Activated T-cell treated with anti-CD3 and anti-CD28 coated beads, Interleukin-2, amount 50 U/mL, for 24 hours (primary cell): ENCODE data around the gene PCDH9.

Experiments
- DNase-seq: peaks from one replicate; pipeline ENCODE4 v3.0.0-alpha.2; 2020
- H3K27ac Mint-ChIP-seq: 2 replicates; pipeline ENCODE4 v1.8.0; 2020; ENCODE audit warnings: mild to moderate bottlenecking, mixed read lengths
- H3K27me3 Mint-ChIP-seq: 2 replicates; pipeline ENCODE4 v1.8.0; 2020; ENCODE audit warnings: mixed read lengths
- H3K36me3 Mint-ChIP-seq: 2 replicates; pipeline ENCODE4 v1.8.0; 2020; ENCODE audit warnings: low read depth, mixed read lengths
- H3K4me1 Mint-ChIP-seq: 2 replicates; pipeline ENCODE4 v1.8.0; 2020; ENCODE audit warnings: low read depth, mixed read lengths
- H3K4me3 Mint-ChIP-seq: 2 replicates; pipeline ENCODE4 v1.8.0; 2020; ENCODE audit warnings: mild to moderate bottlenecking, moderate library complexity, mixed read lengths
- H3K9me3 Mint-ChIP-seq: 2 replicates; pipeline ENCODE4 v1.8.0; 2020; ENCODE audit warnings: mixed read lengths

The PCDH9 gene

GRCh38 chr13:67048084-67048820 is 181.9 kb downstream of the PCDH9 start:
- H3K36me3 Mint-ChIP-seq: no peaks in the 10 kb centered on the region
- no peak for DNase-seq
- peaks cover 3% of the 10 kb centered on the region for H3K9me3 Mint-ChIP-seq
- H3K4me1 Mint-ChIP-seq: peaks cover 6% of the 10 kb centered on the region
- H3K27me3 Mint-ChIP-seq: no peaks in the 10 kb centered on the region
- no peak overlapping the region for H3K4me3 Mint-ChIP-seq
- H3K27ac Mint-ChIP-seq: no peak overlapping the region

DNA sequence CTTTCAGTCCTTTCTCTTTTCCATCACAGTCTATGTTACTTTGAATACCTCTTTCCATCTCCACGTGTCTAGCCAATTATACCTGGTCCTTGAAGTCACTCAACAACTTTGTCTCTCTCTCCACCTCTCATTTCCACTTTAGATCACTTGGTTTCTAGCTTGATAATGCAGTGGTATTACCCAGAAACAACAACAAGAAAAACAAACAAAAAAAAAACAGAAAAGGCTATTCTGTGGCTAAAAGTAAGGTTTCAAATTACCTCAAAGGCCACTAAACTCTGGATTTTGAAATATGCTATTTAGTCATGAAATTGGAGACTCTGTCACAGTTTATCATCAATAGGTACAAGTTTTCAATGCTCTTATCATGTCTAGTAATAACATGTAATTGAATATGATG is 184.8 kb downstream of the PCDH9 start:
- Mint-ChIP-seq H3K36me3 (no peaks in the 10 kb centered on the region), H3K9me3 (no peaks in the 10 kb centered on the region), H3K4me1 (peaks cover 6% of the 10 kb centered on the region), H3K4me3 (no peak overlapping the region), H3K27ac (no peak overlapping the region), H3K27me3 (no peaks in the 10 kb centered on the region)
- no peak for DNase-seq

DNA sequence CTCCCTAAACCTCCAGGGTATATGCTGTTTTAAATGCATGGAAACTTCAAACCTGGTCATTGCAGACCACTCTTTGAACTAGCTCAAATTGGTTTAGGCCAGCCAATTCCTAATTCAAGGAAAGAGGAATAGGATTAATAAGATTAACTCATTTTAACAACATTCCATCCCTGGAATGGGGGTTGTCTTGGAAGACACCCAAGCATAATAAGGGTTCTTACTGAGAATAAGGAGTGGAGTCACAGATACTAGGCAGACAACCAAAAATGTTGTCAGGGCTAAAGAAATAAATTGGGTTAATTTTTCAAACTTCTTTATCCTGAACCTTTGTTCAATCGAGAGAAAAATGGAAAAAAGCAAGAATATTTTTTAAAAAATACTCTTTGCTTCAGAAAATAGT is 186.2 kb downstream of the PCDH9 start:
- no peaks in the 10 kb centered on the region for H3K27me3 Mint-ChIP-seq
- peaks cover 6% of the 10 kb centered on the region for H3K4me1 Mint-ChIP-seq
- DNase-seq: no peak
- no peaks in the 10 kb centered on the region for H3K9me3 Mint-ChIP-seq
- H3K27ac Mint-ChIP-seq: no peak overlapping the region
- H3K4me3 Mint-ChIP-seq: no peak overlapping the region
- no peaks in the 10 kb centered on the region for H3K36me3 Mint-ChIP-seq

DNA sequence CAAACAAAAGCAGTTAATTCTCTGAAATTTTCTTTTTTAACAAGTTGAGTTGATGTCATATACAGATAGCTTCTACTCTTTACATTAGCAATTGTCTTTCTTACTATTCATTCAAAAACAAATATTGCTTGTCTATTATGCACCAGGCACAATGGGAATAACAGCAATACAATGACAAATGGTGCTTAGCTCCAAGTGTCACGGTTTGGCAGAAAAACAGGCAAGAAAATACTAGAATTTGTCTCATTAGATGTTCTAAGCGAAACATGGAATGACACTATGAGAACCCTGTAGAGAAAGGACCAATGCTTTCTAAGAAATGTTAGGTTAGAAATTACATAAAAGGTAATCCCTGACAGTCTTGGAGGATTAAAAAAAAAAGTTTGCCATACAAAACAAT is 187.6 kb downstream of the PCDH9 start:
- Mint-ChIP-seq H3K9me3 (no peaks in the 10 kb centered on the region), H3K27ac (no peak overlapping the region), H3K4me3 (no peak overlapping the region), H3K36me3 (no peaks in the 10 kb centered on the region), H3K27me3 (no peaks in the 10 kb centered on the region), H3K4me1 (no peaks in the 10 kb centered on the region)
- DNase-seq: no peak

- DNase-seq: no peak
- H3K27ac Mint-ChIP-seq: no peak overlapping the region
- no peaks in the 10 kb centered on the region for H3K9me3 Mint-ChIP-seq
- H3K4me3 Mint-ChIP-seq: no peak overlapping the region
- no peaks in the 10 kb centered on the region for H3K36me3 Mint-ChIP-seq
- H3K27me3 Mint-ChIP-seq: no peaks in the 10 kb centered on the region
- H3K4me1 Mint-ChIP-seq: no peaks in the 10 kb centered on the region
These were observed 193.3 kb downstream of the PCDH9 start for GRCh38 chr13:67036699-67037457.

DNA sequence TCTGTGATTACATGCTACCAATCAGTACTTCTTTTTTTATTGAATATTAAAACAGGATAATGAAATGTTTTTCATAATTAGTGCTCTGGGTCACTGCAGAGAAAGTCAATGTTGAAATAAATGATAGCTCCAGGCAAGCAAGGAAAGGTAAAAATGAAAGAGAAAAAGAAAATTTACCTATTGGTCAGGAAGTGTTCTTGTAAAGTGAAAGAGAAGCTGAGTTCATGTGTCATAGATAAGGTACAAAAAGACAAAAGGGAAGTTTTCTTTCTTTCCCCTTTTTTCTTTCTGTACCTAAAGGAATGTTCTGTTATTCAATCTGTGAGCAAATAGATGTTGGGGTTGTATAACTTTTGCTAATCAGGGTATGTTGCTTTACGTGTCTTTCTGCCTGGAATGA is 197.0 kb downstream of the PCDH9 start:
- DNase-seq: no peak
- H3K27ac Mint-ChIP-seq: no peak overlapping the region
- H3K4me1 Mint-ChIP-seq: no peaks in the 10 kb centered on the region
- no peaks in the 10 kb centered on the region for H3K36me3 Mint-ChIP-seq
- no peaks in the 10 kb centered on the region for H3K9me3 Mint-ChIP-seq
- no peaks in the 10 kb centered on the region for H3K27me3 Mint-ChIP-seq
- no peak overlapping the region for H3K4me3 Mint-ChIP-seq

DNA sequence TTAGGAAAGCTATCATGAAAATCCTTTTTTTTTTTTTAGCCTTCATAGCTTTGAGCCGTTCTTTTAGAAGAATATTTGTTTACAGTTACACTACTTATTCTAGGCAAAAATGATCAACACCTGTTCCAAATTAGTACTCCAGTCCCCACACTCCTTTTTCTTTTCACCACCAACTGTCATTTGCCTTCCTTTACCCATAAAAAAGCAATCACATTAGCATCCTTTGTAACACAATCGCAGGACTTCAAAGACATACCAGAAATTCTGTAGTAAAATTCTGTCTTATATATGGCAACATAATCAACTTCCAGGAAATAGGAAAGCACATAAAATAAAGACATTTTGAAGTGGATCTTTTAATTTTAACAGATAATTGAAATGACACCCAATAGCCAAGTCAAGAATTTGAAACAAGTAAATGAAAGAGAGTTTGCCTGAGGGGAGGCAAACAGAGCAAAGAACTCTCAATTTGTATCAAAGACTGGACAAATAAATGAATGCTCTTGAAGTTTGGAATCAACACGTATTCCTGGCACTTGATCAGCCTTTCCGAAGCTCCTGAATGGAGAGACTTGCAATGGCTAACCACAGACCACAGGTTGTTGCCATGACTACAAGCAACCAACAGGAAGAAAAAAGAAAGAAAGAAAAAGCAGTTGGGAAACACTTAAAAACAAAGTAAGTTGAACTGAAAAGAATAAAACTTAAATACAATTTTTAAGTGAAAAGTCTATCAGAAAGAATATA is 206.8 kb downstream of the PCDH9 start:
- Mint-ChIP-seq H3K4me3 (no peak overlapping the region), H3K9me3 (peaks cover 7% of the 10 kb centered on the region), H3K4me1 (peaks cover 2% of the 10 kb centered on the region), H3K27ac (no peak overlapping the region), H3K36me3 (no peaks in the 10 kb centered on the region), H3K27me3 (no peaks in the 10 kb centered on the region)
- no peak for DNase-seq

DNA sequence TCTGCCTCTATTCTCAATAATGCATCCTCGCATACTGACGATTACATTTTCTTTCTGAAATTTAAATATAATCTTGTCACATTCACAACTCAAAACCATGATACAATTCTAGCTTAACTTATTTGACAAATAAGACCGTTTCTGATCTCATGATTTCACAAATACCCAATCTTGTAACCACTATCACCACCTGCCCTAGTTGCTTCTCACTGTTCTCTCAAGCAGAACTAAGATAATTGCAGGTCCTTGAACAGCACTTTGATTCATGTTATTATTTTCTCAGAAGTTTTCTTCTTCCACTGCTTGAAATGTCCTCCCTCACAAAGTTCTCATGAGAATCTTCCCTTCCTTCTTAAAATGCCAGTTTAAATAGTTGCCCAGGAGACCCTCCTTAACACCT is 211.4 kb downstream of the PCDH9 start:
- no peak for DNase-seq
- Mint-ChIP-seq H3K27ac (no peak overlapping the region), H3K36me3 (no peaks in the 10 kb centered on the region), H3K27me3 (no peaks in the 10 kb centered on the region), H3K4me1 (peaks cover 2% of the 10 kb centered on the region), H3K9me3 (peaks cover 7% of the 10 kb centered on the region), H3K4me3 (no peak overlapping the region)

GRCh38 chr13:67017276-67017675 is 212.9 kb downstream of the PCDH9 start:
- DNase-seq: no peak
- Mint-ChIP-seq H3K27me3 (no peaks in the 10 kb centered on the region), H3K9me3 (peaks cover 7% of the 10 kb centered on the region), H3K4me3 (no peak overlapping the region), H3K4me1 (no peaks in the 10 kb centered on the region), H3K36me3 (no peaks in the 10 kb centered on the region), H3K27ac (no peak overlapping the region)

DNA sequence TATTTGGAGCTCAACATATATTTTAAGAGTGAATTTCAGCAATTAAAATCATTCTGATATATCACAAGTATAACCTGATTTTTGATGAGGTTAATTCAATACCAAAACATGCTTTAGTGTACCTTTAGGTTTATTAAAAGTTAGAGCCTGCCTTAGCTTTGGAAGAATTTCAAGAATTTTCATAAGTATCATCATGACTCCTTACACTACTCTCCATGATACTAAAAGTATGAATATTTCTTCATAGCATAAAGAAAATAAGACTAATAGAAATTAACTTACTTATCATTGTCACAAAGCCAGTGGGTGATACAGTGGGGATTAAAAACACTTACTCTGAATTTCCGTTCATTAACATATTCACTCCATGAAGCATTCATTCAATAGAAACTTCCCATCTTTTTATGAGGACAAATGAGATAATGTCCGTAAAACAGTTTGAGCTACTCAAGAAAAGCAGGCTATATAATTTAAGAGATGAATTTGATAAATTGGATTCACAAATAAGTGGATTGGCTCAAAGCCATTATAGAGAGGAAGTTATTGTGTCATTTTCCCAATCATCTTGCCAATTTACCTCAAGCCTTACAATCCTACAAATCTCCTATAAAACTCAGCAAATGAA is 214.0 kb downstream of the PCDH9 start:
- Mint-ChIP-seq H3K27me3 (no peaks in the 10 kb centered on the region), H3K27ac (no peak overlapping the region), H3K36me3 (no peaks in the 10 kb centered on the region), H3K9me3 (peaks cover 7% of the 10 kb centered on the region), H3K4me1 (no peaks in the 10 kb centered on the region), H3K4me3 (no peak overlapping the region)
- DNase-seq: no peak

DNA sequence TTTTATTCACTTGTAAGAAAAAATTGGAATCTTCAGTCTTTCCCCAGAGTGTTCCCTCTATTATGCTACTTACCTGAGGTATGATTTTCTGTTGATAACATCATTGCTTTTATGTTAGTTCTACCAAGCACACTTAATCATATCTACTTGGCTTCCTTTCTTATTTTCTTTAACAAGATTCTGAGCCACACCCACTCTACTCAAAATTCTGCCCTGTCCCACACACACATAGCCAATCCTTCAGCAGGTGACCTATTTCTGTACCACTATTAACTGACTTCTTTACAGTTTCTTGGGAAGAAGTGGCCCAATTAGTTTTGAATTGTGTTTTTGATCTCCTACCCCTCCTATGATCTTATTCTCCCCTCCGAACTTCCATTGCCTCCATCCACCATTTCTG is 215.7 kb downstream of the PCDH9 start:
- no peaks in the 10 kb centered on the region for H3K27me3 Mint-ChIP-seq
- no peaks in the 10 kb centered on the region for H3K4me1 Mint-ChIP-seq
- no peak overlapping the region for H3K27ac Mint-ChIP-seq
- DNase-seq: no peak
- H3K36me3 Mint-ChIP-seq: no peaks in the 10 kb centered on the region
- peaks cover 4% of the 10 kb centered on the region for H3K9me3 Mint-ChIP-seq
- H3K4me3 Mint-ChIP-seq: no peak overlapping the region

DNA sequence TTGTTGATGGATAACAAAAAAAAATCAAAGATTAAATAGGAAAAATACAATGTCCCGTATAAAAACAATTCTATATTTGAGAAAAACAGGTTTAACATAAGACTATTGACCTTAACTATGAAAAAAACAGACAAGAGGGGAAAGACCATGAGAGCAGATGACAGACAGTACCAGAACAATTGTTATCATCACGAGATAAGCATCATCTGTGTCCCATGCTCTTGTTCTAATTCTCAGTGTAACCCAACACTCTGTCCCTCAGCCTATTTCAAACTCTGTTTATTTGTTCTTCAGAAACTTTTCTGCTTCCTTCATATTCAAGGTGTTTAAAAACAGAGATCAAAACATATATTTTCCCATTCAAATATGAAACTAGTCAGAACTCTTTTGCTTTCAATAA is 216.4 kb downstream of the PCDH9 start:
- Mint-ChIP-seq H3K9me3 (peaks cover 1% of the 10 kb centered on the region), H3K4me1 (no peaks in the 10 kb centered on the region), H3K27ac (no peak overlapping the region), H3K4me3 (no peak overlapping the region), H3K27me3 (no peaks in the 10 kb centered on the region), H3K36me3 (no peaks in the 10 kb centered on the region)
- DNase-seq: no peak

DNA sequence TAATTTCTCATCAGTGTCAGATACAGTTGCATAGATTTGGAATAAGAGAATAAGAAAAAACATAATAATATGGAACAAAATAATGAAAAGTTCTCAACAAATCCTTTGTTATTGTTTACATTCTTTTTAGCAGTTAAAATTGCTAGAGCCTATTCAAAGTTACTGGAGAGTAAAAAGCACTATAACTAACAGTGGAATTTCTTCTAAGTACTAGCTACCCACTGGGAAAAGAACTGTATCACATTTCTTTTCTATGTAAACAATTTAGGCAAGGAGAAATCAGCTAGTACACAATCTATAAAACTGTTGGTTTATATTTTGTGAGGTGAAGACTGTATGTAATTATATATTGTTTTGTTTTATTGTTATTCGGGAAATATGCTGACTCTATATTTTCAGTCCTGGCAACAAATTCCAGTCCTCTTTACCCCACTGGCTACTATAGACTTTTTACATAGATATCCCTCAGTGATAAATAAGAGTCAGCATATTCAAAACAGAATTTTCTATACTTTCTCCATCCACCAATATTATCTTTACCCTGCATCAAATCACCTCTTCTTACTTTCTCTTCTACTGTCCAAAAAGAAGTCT is 222.0 kb downstream of the PCDH9 start:
- Mint-ChIP-seq H3K27me3 (no peaks in the 10 kb centered on the region), H3K36me3 (no peaks in the 10 kb centered on the region), H3K4me1 (no peaks in the 10 kb centered on the region)

GRCh38 chr13:67004511-67004910 is 225.6 kb downstream of the PCDH9 start:
- no peaks in the 10 kb centered on the region for H3K36me3 Mint-ChIP-seq
- no peak for DNase-seq
- H3K27me3 Mint-ChIP-seq: no peaks in the 10 kb centered on the region
- peaks cover 2% of the 10 kb centered on the region for H3K9me3 Mint-ChIP-seq
- H3K4me1 Mint-ChIP-seq: no peaks in the 10 kb centered on the region
- no peak overlapping the region for H3K27ac Mint-ChIP-seq
- H3K4me3 Mint-ChIP-seq: no peak overlapping the region

More for the DNA sequence above, 222.0 kb downstream of the PCDH9 start:
- Mint-ChIP-seq H3K9me3 (no peaks in the 10 kb centered on the region), H3K27ac (no peak overlapping the region), H3K4me3 (no peak overlapping the region)
- DNase-seq: no peak
